Thyroid gland (tissue), 4 donors: ENCODE results near the gene TARS2. TPM values are rescaled to one million over a fixed set of nuclear protein-coding genes. Genes with fewer than 3 reads are reported as not detected.

Experiments used
- DNase-seq, 2 donors: peaks; one replicate each; pipeline ENCODE4 v3.0.0-alpha.2; 2019
- H3K27ac ChIP-seq, 3 donors: fragments of 200-600 bp; sonication (generic); 1 replicate in 2 of 3; 2 replicates in 1 of 3; pipeline ENCODE4 v1.5.1; 2016 to 2019; ENCODE audit warnings: mild to moderate bottlenecking in 1 of 3, moderate library complexity in 1 of 3
- H3K27me3 ChIP-seq: fragments of 200-600 bp; sonication (generic); one replicate; pipeline ENCODE4 v1.5.1; 2019
- H3K36me3 ChIP-seq, 2 donors: fragments of 200-600 bp; sonication (generic); one replicate each; pipeline ENCODE4 v1.5.1; 2016 to 2019
- H3K4me1 ChIP-seq, 2 donors: fragments of 200-600 bp; sonication (generic); one replicate each; pipeline ENCODE4 v1.5.1; 2017 to 2019
- H3K4me3 ChIP-seq, 3 donors: fragments of 200-600 bp; sonication (generic); replicated peaks in 1 of 3; 1 replicate in 2 of 3; 2 replicates in 1 of 3; pipeline ENCODE4 v1.5.1; 2016; ENCODE audit warnings: mild to moderate bottlenecking in 1 of 3
- H3K9me3 ChIP-seq: fragments of 200-600 bp; sonication (generic); one replicate; pipeline ENCODE4 v1.5.1; 2017
- CTCF ChIP-seq, 6 experiments: fragments of 200-600 bp in 3 of 6; fragments of 450-650 bp in 3 of 6; sonication (generic) in 3 of 6; IDR thresholded peaks; one replicate each; pipeline ENCODE4 v1.5.1; 2016 to 2019; ENCODE audit warnings: antibody characterized with exemption in 6 of 6, mild to moderate bottlenecking in 2 of 6, inconsistent platforms in 1 of 6, moderate library complexity in 1 of 6
- POLR2A ChIP-seq, 2 donors: fragments of 450-650 bp; IDR thresholded peaks; one replicate each; pipeline ENCODE4 v1.6.1; 2017; ENCODE audit warnings: antibody characterized with exemption in 2 of 2, mild to moderate bottlenecking in 2 of 2, moderate library complexity in 1 of 2
- WGBS, 2 donors: methylation state at CpG; one replicate each; pipeline ENCODE4 v1.1.5; 2017; 5-methylcytosine and 5-hydroxymethylcytosine counted together
- intact Hi-C: fragments of 100-400 bp; cut with DNase I; formaldehyde crosslinking; loops from one replicate; pipeline ENCODE4 v1.15.1; 2023
- total RNA-seq, 4 donors: library from RNA; depleted of rRNA; stranded (reverse); fragments of >200 nt; gene quantifications; one replicate each; pipeline ENCODE4 v1.2.3, GENCODE V29; 2016

Gene TARS2
- total RNA-seq, 4 donors from 2014 or later = 13.8 to 18.2 (median 14.8) TPM

GRCh38 chr1:150545486-150546032 is 58.3 kb downstream of the TARS2 start:
- Histone ChIP-seq H3K4me1 (peaks cover 6 to 17% of the 10 kb centered on the region in 2 donors), H3K9me3 (no peaks in the 10 kb centered on the region), H3K36me3 (no peaks in the 10 kb centered on the region), H3K27me3 (no peaks in the 10 kb centered on the region), H3K27ac (no peak overlapping the region), H3K4me3 (no peak overlapping the region)
- TF ChIP-seq CTCF (IDR thresholded peaks at IDR 0.05) (no peak), POLR2A (IDR thresholded peaks at IDR 0.05) (no peak)
- WGBS, 2 donors = 87% methylated on average over 6 of the region's 6 CpGs
- intact Hi-C loops = no loop called here
- no peak for DNase-seq

GRCh38 chr1:150546294-150546937 is 59.2 kb downstream of the TARS2 start:
- WGBS, 2 donors = 86 to 88% methylated on average over 16 of the region's 16 CpGs
- Histone ChIP-seq H3K27me3 (no peaks in the 10 kb centered on the region), H3K4me1 (peaks cover 6 to 23% of the 10 kb centered on the region in 2 donors), H3K27ac (no peak overlapping the region), H3K36me3 (no peaks in the 10 kb centered on the region), H3K4me3 (no peak overlapping the region), H3K9me3 (no peaks in the 10 kb centered on the region)
- no peak for TF ChIP-seq CTCF (IDR thresholded peaks at IDR 0.05)
- no peak for TF ChIP-seq POLR2A (IDR thresholded peaks at IDR 0.05)
- intact Hi-C loops = no loop called here
- DNase-seq = no peak

- Histone ChIP-seq H3K4me3 (peak overlapping the region in 1 of 3 donors; percentile 43), H3K36me3 (no peaks in the 10 kb centered on the region), H3K4me1 (peaks cover 6 to 40% of the 10 kb centered on the region in 2 donors), H3K27me3 (no peaks in the 10 kb centered on the region), H3K27ac (no peak overlapping the region), H3K9me3 (no peaks in the 10 kb centered on the region)
- 56 to 64% methylated on average over 4 of the region's 4 CpGs for WGBS, 2 donors
- no peak for TF ChIP-seq POLR2A (IDR thresholded peaks at IDR 0.05)
- no peak for TF ChIP-seq CTCF (IDR thresholded peaks at IDR 0.05)
- intact Hi-C loops = no loop called here
- no peak for DNase-seq
These were observed 61.1 kb downstream of the TARS2 start for GRCh38 chr1:150548324-150548631.

- H3K36me3 ChIP-seq = no peaks in the 10 kb centered on the region
- DNase-seq = peak; percentile 73 to 78
- WGBS, 2 donors = 2 to 3% methylated on average over 16 to 19 of the region's 91 CpGs
- H3K9me3 ChIP-seq = no peaks in the 10 kb centered on the region
- peak within 1 kb of the TSS in 1 of 3 donors; percentile 43 for H3K4me3 ChIP-seq
- TF ChIP-seq CTCF (IDR thresholded peaks at IDR 0.05) (peak in 1 of 6 experiments; percentile 20), POLR2A (IDR thresholded peaks at IDR 0.05) (peak in 1 of 2 donors; percentile 34)
- no peaks in the 10 kb centered on the region for H3K27me3 ChIP-seq
- intact Hi-C loops = no loop called here
- peaks cover 6 to 40% of the 10 kb centered on the region in 2 donors for H3K4me1 ChIP-seq
- H3K27ac ChIP-seq = peak within 1 kb of the TSS in 2 of 3 donors; percentile 80 to 85
These were observed 61.6 kb downstream of the TARS2 start, which contains the start of gene ADAMTSL4 for GRCh38 chr1:150548632-150549495. ADAMTSL4 (plus strand) TSS chr1:150549408; CDS start chr1:150552289, 2,881 bp downstream.
